ENCODE results near the gene ACLY.

DNA sequence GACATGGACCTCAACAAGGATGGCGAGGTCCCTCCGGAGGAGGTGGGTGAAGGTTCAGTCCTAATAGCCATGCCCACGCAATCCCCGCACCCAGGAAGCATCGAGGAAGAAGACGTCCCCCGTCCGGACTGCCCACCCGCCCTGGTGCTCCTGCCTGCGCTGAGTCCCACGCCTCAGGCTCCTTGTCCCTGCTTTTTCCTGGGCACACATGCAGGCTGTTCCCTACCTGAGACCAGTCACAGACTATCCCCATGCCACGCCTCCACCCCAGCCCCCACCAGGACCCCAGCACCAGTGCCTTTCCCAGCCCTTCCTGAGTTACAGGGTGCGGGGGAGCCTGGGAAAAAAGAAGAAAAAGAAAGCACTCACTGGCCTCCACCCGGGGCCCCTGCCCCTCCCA, 97.0 kb downstream of the ACLY start:
- TF ChIP-seq, protein P1, sequence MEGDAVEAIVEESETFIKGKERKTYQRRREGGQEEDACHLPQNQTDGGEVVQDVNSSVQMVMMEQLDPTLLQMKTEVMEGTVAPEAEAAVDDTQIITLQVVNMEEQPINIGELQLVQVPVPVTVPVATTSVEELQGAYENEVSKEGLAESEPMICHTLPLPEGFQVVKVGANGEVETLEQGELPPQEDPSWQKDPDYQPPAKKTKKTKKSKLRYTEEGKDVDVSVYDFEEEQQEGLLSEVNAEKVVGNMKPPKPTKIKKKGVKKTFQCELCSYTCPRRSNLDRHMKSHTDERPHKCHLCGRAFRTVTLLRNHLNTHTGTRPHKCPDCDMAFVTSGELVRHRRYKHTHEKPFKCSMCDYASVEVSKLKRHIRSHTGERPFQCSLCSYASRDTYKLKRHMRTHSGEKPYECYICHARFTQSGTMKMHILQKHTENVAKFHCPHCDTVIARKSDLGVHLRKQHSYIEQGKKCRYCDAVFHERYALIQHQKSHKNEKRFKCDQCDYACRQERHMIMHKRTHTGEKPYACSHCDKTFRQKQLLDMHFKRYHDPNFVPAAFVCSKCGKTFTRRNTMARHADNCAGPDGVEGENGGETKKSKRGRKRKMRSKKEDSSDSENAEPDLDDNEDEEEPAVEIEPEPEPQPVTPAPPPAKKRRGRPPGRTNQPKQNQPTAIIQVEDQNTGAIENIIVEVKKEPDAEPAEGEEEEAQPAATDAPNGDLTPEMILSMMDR (IDR thresholded peaks at IDR 0.05): no peak
- no peak for TF ChIP-seq POLR2A (IDR thresholded peaks at IDR 0.05)
